ENCODE data around the gene TFPI.
"Not testable (repeated sequence)": the region's sequence is repeated elsewhere in the genome, so short reads cannot be mapped to it uniquely, and the experiment has no call there.

The TFPI gene

GRCh38 chr2:187527262-187527661, 27.0 kb downstream of the TFPI start:
- DNase-seq = no peak

GRCh38 chr2:187526792-187527191, 27.4 kb downstream of the TFPI start:
- DNase-seq = no peak

GRCh38 chr2:187525163-187525900, 28.9 kb downstream of the TFPI start:
- DNase-seq = no peak

GRCh38 chr2:187523325-187523724, 30.9 kb downstream of the TFPI start:
- no peak for DNase-seq

GRCh38 chr2:187520121-187520624, 34.1 kb downstream of the TFPI start:
- no peak for DNase-seq

GRCh38 chr2:187519419-187520120, 34.7 kb downstream of the TFPI start:
- no peak for DNase-seq

- DNase-seq = not testable (repeated sequence)
Observed at GRCh38 chr2:187517750-187518361, 36.4 kb downstream of the TFPI start.

GRCh38 chr2:187516630-187517510, 37.4 kb downstream of the TFPI start:
- not testable (repeated sequence) for DNase-seq

GRCh38 chr2:187514930-187515329, 39.3 kb downstream of the TFPI start:
- no peak for DNase-seq

- not testable (repeated sequence) for DNase-seq
Observed at GRCh38 chr2:187514235-187514829, 39.9 kb downstream of the TFPI start.

- not testable (repeated sequence) for DNase-seq
Observed at GRCh38 chr2:187513460-187514234, 40.6 kb downstream of the TFPI start.

GRCh38 chr2:187511356-187512315, 42.6 kb downstream of the TFPI start:
- DNase-seq = no peak

GRCh38 chr2:187510419-187511355, 43.5 kb downstream of the TFPI start:
- DNase-seq = not testable (repeated sequence)

GRCh38 chr2:187509667-187510417, 44.4 kb downstream of the TFPI start:
- peak; percentile 56 for DNase-seq

- no peak for DNase-seq
Observed at GRCh38 chr2:187506416-187506815, 47.8 kb downstream of the TFPI start.

GRCh38 chr2:187505065-187505672, 49.1 kb downstream of the TFPI start:
- no peak for DNase-seq

GRCh38 chr2:187504312-187504921, 49.8 kb downstream of the TFPI start:
- no peak for DNase-seq

All from KG1 (cell line).